Ovary (tissue), 9 donors: ENCODE measurements around the gene RPL26. TPM values are rescaled to one million over a fixed set of nuclear protein-coding genes. Genes with fewer than 3 reads are reported as not detected.

ENCODE experiments used
- DNase-seq, 5 donors: peaks; one replicate each; pipeline ENCODE4 v3.0.0-alpha.2; 2019 to 2020
- H3K27ac ChIP-seq, 2 donors: fragments of 200-600 bp; one replicate each; pipeline versions ENCODE4 v1.5.1 to v1.8.0; 2019 to 2022
- H3K27me3 ChIP-seq: fragments of 200-600 bp; one replicate; pipeline ENCODE4 v1.8.0; 2022
- H3K36me3 ChIP-seq: fragments of 200-600 bp; sonication (generic); one replicate; pipeline ENCODE4 v1.5.1; 2019
- H3K4me1 ChIP-seq: one replicate; pipeline ENCODE4 v1.8.1; 2013; ENCODE audit warnings: mild to moderate bottlenecking, moderate library complexity; ENCODE audit not compliant: insufficient read depth
- H3K4me3 ChIP-seq: fragments of 200-600 bp; sonication (generic); one replicate; pipeline ENCODE4 v1.5.1; 2017
- H3K9me3 ChIP-seq, 2 donors: fragments of 200-600 bp in 1 of 2; sonication (generic) in 1 of 2; one replicate each; pipeline versions ENCODE4 v1.5.1 to v1.8.1; 2013 to 2019; ENCODE audit warnings: mild to moderate bottlenecking in 1 of 2, moderate library complexity in 1 of 2
- EP300 ChIP-seq: sonication (generic); formaldehyde crosslinking; IDR thresholded peaks from one replicate; pipeline ENCODE4 v1.6.1; 2017; ENCODE audit warnings: antibody characterized with exemption
- POLR2A ChIP-seq: fragments of 450-650 bp; IDR thresholded peaks from one replicate; pipeline ENCODE4 v1.6.1; 2017; ENCODE audit warnings: antibody characterized with exemption, mild to moderate bottlenecking, moderate library complexity
- WGBS, 3 donors: extraction: QIAGEN DNeasy Blood & Tissue Kit in 1 of 3; methylation state at CpG; one replicate each; pipeline versions ENCODE4 v1.1.5 to v1.1.7; 2013 to 2017; 5-methylcytosine and 5-hydroxymethylcytosine counted together
- intact Hi-C, 4 donors: fragments of 100-400 bp; cut with DNase I; formaldehyde crosslinking; loops; one replicate each; pipeline versions ENCODE4 v1.11.0 to v1.15.1; 2022 to 2023
- polyA plus RNA-seq, 2 donors: library from polyadenylated mRNA; stranded (reverse); fragments of 200-250 nt in 1 of 2; fragments of 350-450 nt in 1 of 2; fragmentation: Illumina TruSeq in 1 of 2; extraction: RNeasy Lipid Tissue Mini Kit (QIAGEN cat#74804) in 1 of 2; gene quantifications; one replicate each; pipeline ENCODE4 v1.2.3, GENCODE V29; 2013 to 2014
- total RNA-seq, 7 donors: library from RNA; depleted of rRNA in 2 of 7; stranded (reverse); fragments of >200 nt in 2 of 7; fragmentation: NEBNext Ultra II Directional in 3 of 7; extraction: Animal tissue kit (Norgen Biotek cat#: 25700) in 3 of 7; gene quantifications; one replicate each; pipeline versions ENCODE4 v1.1.0 to v1.2.4, GENCODE V29; 2016 to 2023
- TF ChIP-seq, protein P1 (sequence below), 3 donors: fragments of 450-650 bp in 2 of 3; fragments of 200-600 bp in 1 of 3; IDR thresholded peaks; one replicate each; pipeline versions ENCODE4 v1.5.1 to v1.8.0; 2016 to 2022; ENCODE audit warnings: antibody characterized with exemption in 3 of 3, mild to moderate bottlenecking in 1 of 3
- donor health status: DM: no; HTN: no; CAD: no; lungs with moderate emphysema.
- donor health status: DM: no; HTN: no; CAD: no.
- donor health status: Bipolar disorder and iron deficiency.
- donor health status: DM: yes; HTN: yes; CAD: no.
- donor health status: DM: no; HTN: no; CAD: no.
- donor health status: DM: yes; HTN: yes; CAD: no.

RPL26 gene
- total and polyA plus RNA-seq, 9 donors = 2,824 to 11,226 (median 3,966) TPM

DNA sequence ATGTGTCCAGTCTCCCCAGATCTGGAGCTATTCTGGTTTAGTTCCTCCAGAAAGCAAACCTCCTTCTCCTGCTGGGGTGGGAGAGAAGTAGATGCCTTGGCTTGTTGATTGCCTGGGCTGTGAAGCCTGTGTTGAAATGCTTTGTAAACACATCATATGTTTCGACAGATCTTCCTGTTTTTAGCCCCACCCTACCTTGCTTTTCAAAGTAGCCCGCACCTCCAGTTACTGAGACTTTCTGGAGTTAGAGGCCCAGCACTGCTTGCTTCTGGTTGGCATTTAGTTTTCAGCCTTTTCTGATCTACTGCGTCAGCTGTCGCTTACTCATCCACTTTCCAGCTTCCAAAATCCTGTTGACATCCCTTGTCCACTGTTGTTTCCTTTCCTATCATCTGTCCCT lies 34.8 kb upstream of the RPL26 start:
- H3K36me3 ChIP-seq = no peaks in the 10 kb centered on the region
- peaks cover 2% of the 10 kb centered on the region for H3K4me1 ChIP-seq
- DNase-seq = no peak
- intact Hi-C loops = loop anchor here in 3 of 4 donors (5.0 to 10.0 kb wide), 2 partner anchors 324 to 367 kb away; partner anchors contain the start of gene CCDC42 (in 1 of the 3)
- 91 to 96% (median 92%) methylated on average over 4 of the region's 4 CpGs for WGBS, 3 donors
- H3K27me3 ChIP-seq = no peaks in the 10 kb centered on the region
- no peak overlapping the region for H3K27ac ChIP-seq
- TF ChIP-seq, protein P1, sequence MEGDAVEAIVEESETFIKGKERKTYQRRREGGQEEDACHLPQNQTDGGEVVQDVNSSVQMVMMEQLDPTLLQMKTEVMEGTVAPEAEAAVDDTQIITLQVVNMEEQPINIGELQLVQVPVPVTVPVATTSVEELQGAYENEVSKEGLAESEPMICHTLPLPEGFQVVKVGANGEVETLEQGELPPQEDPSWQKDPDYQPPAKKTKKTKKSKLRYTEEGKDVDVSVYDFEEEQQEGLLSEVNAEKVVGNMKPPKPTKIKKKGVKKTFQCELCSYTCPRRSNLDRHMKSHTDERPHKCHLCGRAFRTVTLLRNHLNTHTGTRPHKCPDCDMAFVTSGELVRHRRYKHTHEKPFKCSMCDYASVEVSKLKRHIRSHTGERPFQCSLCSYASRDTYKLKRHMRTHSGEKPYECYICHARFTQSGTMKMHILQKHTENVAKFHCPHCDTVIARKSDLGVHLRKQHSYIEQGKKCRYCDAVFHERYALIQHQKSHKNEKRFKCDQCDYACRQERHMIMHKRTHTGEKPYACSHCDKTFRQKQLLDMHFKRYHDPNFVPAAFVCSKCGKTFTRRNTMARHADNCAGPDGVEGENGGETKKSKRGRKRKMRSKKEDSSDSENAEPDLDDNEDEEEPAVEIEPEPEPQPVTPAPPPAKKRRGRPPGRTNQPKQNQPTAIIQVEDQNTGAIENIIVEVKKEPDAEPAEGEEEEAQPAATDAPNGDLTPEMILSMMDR (IDR thresholded peaks at IDR 0.05) = no peak
- TF ChIP-seq POLR2A (no peak), EP300 (no peak)
- H3K4me3 ChIP-seq = no peak overlapping the region
- H3K9me3 ChIP-seq = no peaks in the 10 kb centered on the region

DNA sequence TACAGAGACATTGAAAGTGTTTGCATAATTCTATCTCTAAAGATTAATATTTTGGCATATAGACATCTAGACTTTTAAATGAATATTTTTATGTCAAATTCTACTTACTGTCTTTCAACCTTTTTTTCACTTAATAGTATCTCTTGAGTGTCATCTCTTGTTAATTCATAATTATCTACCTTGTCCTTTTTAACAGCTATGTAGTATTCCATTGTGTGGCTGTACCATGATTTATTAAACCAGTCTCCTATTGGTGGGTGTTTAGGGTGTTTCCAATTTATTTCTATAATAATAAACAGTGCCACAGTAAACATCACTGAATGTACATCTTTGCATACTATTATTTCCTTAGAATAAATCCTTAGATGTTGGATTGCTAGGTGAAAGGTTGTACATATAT lies 30.9 kb upstream of the RPL26 start:
- intact Hi-C loops = loop anchor here in 2 of 4 donors (5.0 to 10.0 kb wide), 2 partner anchors 333 to 371 kb away; no protein-coding TSS in a partner anchor
- DNase-seq = no peak
- H3K27me3 ChIP-seq = no peaks in the 10 kb centered on the region
- no peak overlapping the region for H3K4me3 ChIP-seq
- H3K36me3 ChIP-seq = no peaks in the 10 kb centered on the region
- TF ChIP-seq, protein P1 (IDR thresholded peaks at IDR 0.05) = no peak
- TF ChIP-seq POLR2A (no peak), EP300 (no peak)
- H3K9me3 ChIP-seq = no peaks in the 10 kb centered on the region
- no peaks in the 10 kb centered on the region for H3K4me1 ChIP-seq
- no peak overlapping the region for H3K27ac ChIP-seq

DNA sequence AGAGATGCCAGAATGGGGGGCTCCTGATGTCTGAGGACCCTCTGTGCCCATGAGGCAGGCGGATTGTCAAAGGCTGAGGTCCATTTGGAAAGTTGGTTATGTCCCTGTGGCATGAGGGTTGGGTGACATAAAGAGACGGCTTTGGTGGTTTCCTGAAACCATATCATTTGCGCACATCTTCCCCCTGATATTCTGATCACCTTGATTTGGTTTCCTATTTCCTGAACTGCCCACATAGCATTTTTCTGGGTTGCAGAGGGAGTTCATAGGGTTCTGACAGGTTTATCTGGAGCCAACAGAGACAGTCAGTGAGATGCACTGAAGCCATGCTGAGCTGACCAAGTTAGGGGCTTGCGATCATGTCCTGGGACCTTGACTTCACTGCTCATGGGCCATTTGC lies 30.3 kb upstream of the RPL26 start:
- H3K4me3 ChIP-seq = no peak overlapping the region
- H3K27me3 ChIP-seq = no peaks in the 10 kb centered on the region
- intact Hi-C loops = loop anchor here in 2 of 4 donors (5.0 to 10.0 kb wide), 2 partner anchors 334 to 371 kb away; no protein-coding TSS in a partner anchor
- no peaks in the 10 kb centered on the region for H3K36me3 ChIP-seq
- 91 to 93% (median 93%) methylated on average over 4 of the region's 4 CpGs for WGBS, 3 donors
- no peaks in the 10 kb centered on the region for H3K4me1 ChIP-seq
- TF ChIP-seq POLR2A (no peak), EP300 (no peak)
- TF ChIP-seq, protein P1 (IDR thresholded peaks at IDR 0.05) = no peak
- no peak overlapping the region for H3K27ac ChIP-seq
- H3K9me3 ChIP-seq = no peaks in the 10 kb centered on the region
- no peak for DNase-seq

DNA sequence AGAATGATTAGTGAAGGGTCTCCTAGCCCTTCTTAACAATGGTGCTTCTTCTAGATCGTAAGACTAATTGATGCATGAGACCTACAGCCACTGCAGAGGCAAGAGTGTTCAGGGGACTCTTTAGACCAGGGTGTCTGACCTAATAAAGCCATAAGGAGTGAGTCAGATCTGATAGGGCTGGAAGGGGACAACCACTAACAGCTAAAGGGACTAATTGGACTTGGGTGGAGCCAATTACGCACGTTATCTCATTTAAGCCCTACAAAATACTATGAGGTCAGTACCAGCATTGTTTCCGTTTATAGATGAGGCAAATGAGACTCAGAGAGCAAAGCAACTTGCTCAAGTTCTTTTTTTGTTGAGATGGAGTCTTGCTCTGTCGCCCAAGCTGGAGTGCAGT lies 29.1 kb upstream of the RPL26 start:
- intact Hi-C loops = loop anchor here in 2 of 4 donors (5.0 to 10.0 kb wide), 2 partner anchors 335 to 373 kb away; no protein-coding TSS in a partner anchor
- Histone ChIP-seq H3K4me1 (no peaks in the 10 kb centered on the region), H3K36me3 (no peaks in the 10 kb centered on the region), H3K27ac (no peak overlapping the region), H3K4me3 (no peak overlapping the region), H3K27me3 (no peaks in the 10 kb centered on the region), H3K9me3 (no peaks in the 10 kb centered on the region)
- DNase-seq = no peak
- no peak for TF ChIP-seq EP300
- no peak for TF ChIP-seq POLR2A
- TF ChIP-seq, protein P1 (IDR thresholded peaks at IDR 0.05) = no peak
- WGBS, 3 donors = 76 to 86% (median 84%) methylated on average over 5 of the region's 5 CpGs
